ENCODE measurements around the gene XPNPEP2.

The XPNPEP2 gene

GRCh38 chrX:129808829-129809796, 70.3 kb downstream of the XPNPEP2 start:
- no peaks in the 10 kb centered on the region for H3K4me1 ChIP-seq (ENCODE audit: control insufficient read depth in 2 of 2, insufficient read depth in 2 of 2, low read length in 2 of 2)
- no peaks in the 10 kb centered on the region for H3K9me3 ChIP-seq (ENCODE audit: control insufficient read depth in 2 of 2, low read length in 2 of 2)
- H3K9ac ChIP-seq (ENCODE audit: low read depth in 1 of 2, low read length in 2 of 2) = no peak overlapping the region
- H3K27me3 ChIP-seq (ENCODE audit: control insufficient read depth in 2 of 2, insufficient read depth in 2 of 2, low read length in 2 of 2) = no peaks in the 10 kb centered on the region
- no peak overlapping the region for H3K4me3 ChIP-seq (ENCODE audit: low read length in 2 of 2)
- peaks cover 7 to 8% of the 10 kb centered on the region in 2 donors for H3K36me3 ChIP-seq (ENCODE audit: control insufficient read depth in 2 of 2, insufficient read depth in 2 of 2, low read length in 2 of 2)
- H3K27ac ChIP-seq (ENCODE audit: low read depth in 2 of 2, low read length in 2 of 2) = no peak overlapping the region

GRCh38 chrX:129813662-129814368, 75.0 kb downstream of the XPNPEP2 start:
- no peak overlapping the region for H3K27ac ChIP-seq (ENCODE audit: low read depth in 2 of 2, low read length in 2 of 2)
- H3K4me3 ChIP-seq (ENCODE audit: low read length in 2 of 2) = no peak overlapping the region

GRCh38 chrX:129818123-129818522, 79.3 kb downstream of the XPNPEP2 start:
- no peaks in the 10 kb centered on the region for H3K9me3 ChIP-seq (ENCODE audit: control insufficient read depth in 2 of 2, low read length in 2 of 2)
- no peak overlapping the region for H3K9ac ChIP-seq (ENCODE audit: low read depth in 1 of 2, low read length in 2 of 2)
- H3K27me3 ChIP-seq (ENCODE audit: control insufficient read depth in 2 of 2, insufficient read depth in 2 of 2, low read length in 2 of 2) = no peaks in the 10 kb centered on the region
- H3K4me3 ChIP-seq (ENCODE audit: low read length in 2 of 2) = no peak overlapping the region
- no peaks in the 10 kb centered on the region for H3K4me1 ChIP-seq (ENCODE audit: control insufficient read depth in 2 of 2, insufficient read depth in 2 of 2, low read length in 2 of 2)
- H3K36me3 ChIP-seq (ENCODE audit: control insufficient read depth in 2 of 2, insufficient read depth in 2 of 2, low read length in 2 of 2) = no peaks in the 10 kb centered on the region
- H3K27ac ChIP-seq (ENCODE audit: low read depth in 2 of 2, low read length in 2 of 2) = no peak overlapping the region

More at GRCh38 chrX:129813662-129814368, 75.0 kb downstream of the XPNPEP2 start:
- no peak overlapping the region for H3K9ac ChIP-seq (ENCODE audit: low read depth in 1 of 2, low read length in 2 of 2)
- H3K9me3 ChIP-seq (ENCODE audit: control insufficient read depth in 2 of 2, low read length in 2 of 2) = no peaks in the 10 kb centered on the region
- H3K36me3 ChIP-seq (ENCODE audit: control insufficient read depth in 2 of 2, insufficient read depth in 2 of 2, low read length in 2 of 2) = peaks cover 0 to 8% of the 10 kb centered on the region in 2 donors
- H3K4me1 ChIP-seq (ENCODE audit: control insufficient read depth in 2 of 2, insufficient read depth in 2 of 2, low read length in 2 of 2) = no peaks in the 10 kb centered on the region
- no peaks in the 10 kb centered on the region for H3K27me3 ChIP-seq (ENCODE audit: control insufficient read depth in 2 of 2, insufficient read depth in 2 of 2, low read length in 2 of 2)

Measured in mucosa of rectum (tissue), 2 donors.